Measurements from ENCODE around the gene CYS1.
A peak's percentile ranks its signal among the peaks of the same experiment; 100 is the strongest.

Gene CYS1

GRCh38 chr2:10091182-10091888 lies 11.1 kb upstream of the CYS1 start:
- no peak for DNase-seq

GRCh38 chr2:10089565-10090190 lies 9.5 kb upstream of the CYS1 start:
- no peak for DNase-seq

GRCh38 chr2:10087360-10087759 lies 7.1 kb upstream of the CYS1 start:
- DNase-seq: peak in 1 of 2 experiments; percentile 44

GRCh38 chr2:10086950-10087349 lies 6.7 kb upstream of the CYS1 start:
- no peak for DNase-seq

- no peak for DNase-seq
Measured at GRCh38 chr2:10085668-10086059, 5.5 kb upstream of the CYS1 start.

GRCh38 chr2:10085043-10085667 lies 4.9 kb upstream of the CYS1 start:
- no peak for DNase-seq

- DNase-seq: no peak
Measured at GRCh38 chr2:10084223-10084865, 4.1 kb upstream of the CYS1 start.

- no peak for DNase-seq
Measured at GRCh38 chr2:10083692-10084211, 3.5 kb upstream of the CYS1 start.

GRCh38 chr2:10083046-10083445 lies 2.8 kb upstream of the CYS1 start:
- no peak for DNase-seq

- DNase-seq: no peak
Measured at GRCh38 chr2:10080536-10081304, 509 bp upstream of the CYS1 start.

GRCh38 chr2:10079266-10079869 lies 843 bp downstream of the CYS1 start:
- no peak for DNase-seq

GRCh38 chr2:10078704-10079265 lies 1.4 kb downstream of the CYS1 start:
- DNase-seq: no peak

- DNase-seq: no peak
Measured at GRCh38 chr2:10078001-10078400, 2.2 kb downstream of the CYS1 start.

GRCh38 chr2:10076988-10077527 lies 3.2 kb downstream of the CYS1 start:
- no peak for DNase-seq

GRCh38 chr2:10076511-10076910 lies 3.7 kb downstream of the CYS1 start:
- DNase-seq: no peak

- no peak for DNase-seq
Measured at GRCh38 chr2:10075571-10076209, 4.5 kb downstream of the CYS1 start.

GRCh38 chr2:10075101-10075500 lies 5.1 kb downstream of the CYS1 start:
- no peak for DNase-seq

GRCh38 chr2:10073706-10074105 lies 6.5 kb downstream of the CYS1 start:
- DNase-seq: no peak

GRCh38 chr2:10072656-10073480 lies 7.3 kb downstream of the CYS1 start:
- peak; percentile 68 to 95 for DNase-seq

- no peak for DNase-seq
Measured at GRCh38 chr2:10071595-10071994, 8.6 kb downstream of the CYS1 start.
